SK-N-SH (cell line): Measurements from ENCODE around the gene GPC5. TPM values are rescaled to one million over a fixed set of nuclear protein-coding genes. Genes with fewer than 3 reads are reported as not detected.

ENCODE experiments used
- CTCF ChIA-PET: fragments of 300-600, 350-600 bp; formaldehyde crosslinking; extraction: SDS; loops from one replicate; lab custom pipeline; 2021; lab: Yijun Ruan, JAX
- POLR2A ChIA-PET: fragments of 350-600 bp; sonication (Branson Sonifier 250); formaldehyde crosslinking; extraction: SDS; loops from one replicate; lab custom pipeline; 2020; ENCODE audit warnings: antibody characterized with exemption, inconsistent platforms; lab: Yijun Ruan, JAX
- DNase-seq: peaks from one replicate; pipeline ENCODE4 v3.0.0; 2012
- H2AFZ ChIP-seq: fragments of 200-600 bp; sonication (generic); 2 replicates; pipeline ENCODE4 v1.8.1; 2016; ENCODE audit warnings: antibody characterized with exemption, mild to moderate bottlenecking, low read depth
- H3F3A ChIP-seq: fragments of 200-600 bp; sonication (generic); replicated peaks from 2 replicates; pipeline ENCODE3; 2016; ENCODE audit warnings: antibody characterized with exemption, mild to moderate bottlenecking; ENCODE audit not compliant: insufficient read depth
- H3K27ac ChIP-seq, 2 experiments: fragments of 200-500 bp in 1 of 2; fragments of 200-600 bp in 1 of 2; sonication (Bioruptor generic) in 1 of 2; sonication (generic), shearing (Covaris generic) in 1 of 2; 2 replicates each; pipeline versions ENCODE4 v1.5.1 to v1.6.1; 2014 to 2016; ENCODE audit warnings: low read depth in 2 of 2, inconsistent platforms in 1 of 2, low read length in 1 of 2, mild to moderate bottlenecking in 1 of 2, mixed read lengths in 1 of 2
- H3K27me3 ChIP-seq: fragments of 200-600 bp; sonication (generic), shearing (Covaris generic); 2 replicates; pipeline ENCODE4 v1.6.1; 2016; ENCODE audit warnings: mixed run types; ENCODE audit not compliant: insufficient read depth
- H3K36me3 ChIP-seq, 2 experiments: fragments of 200-500 bp in 1 of 2; fragments of 200-600 bp in 1 of 2; sonication (Bioruptor generic) in 1 of 2; sonication (generic) in 1 of 2; replicated peaks in 1 of 2; 2 replicates each; pipeline versions ENCODE3 to v1.5.1; 2014 to 2016; ENCODE audit warnings: low read length in 1 of 2, mild to moderate bottlenecking in 1 of 2; ENCODE audit not compliant: insufficient read depth in 2 of 2, control insufficient read depth in 1 of 2
- H3K4me1 ChIP-seq, 2 experiments: fragments of 200-500 bp in 1 of 2; fragments of 200-600 bp in 1 of 2; sonication (Bioruptor generic) in 1 of 2; sonication (generic), shearing (Covaris generic) in 1 of 2; 2 replicates each; pipeline versions ENCODE4 v1.5.1 to v1.6.1; 2014 to 2016; ENCODE audit warnings: low read depth in 1 of 2, low read length in 1 of 2, mixed run types in 1 of 2; ENCODE audit not compliant: insufficient read depth in 2 of 2, control insufficient read depth in 1 of 2
- H3K4me2 ChIP-seq: fragments of 200-600 bp; sonication (generic), shearing (Covaris generic); 2 replicates; pipeline ENCODE4 v1.6.1; 2017; ENCODE audit warnings: mixed run types
- H3K4me3 ChIP-seq, 2 experiments: fragments of 200-500 bp in 1 of 2; fragments of 200-600 bp in 1 of 2; sonication (Bioruptor generic) in 1 of 2; sonication (generic), shearing (Covaris generic) in 1 of 2; 2 replicates each; pipeline versions ENCODE4 v1.5.1 to v1.8.1; 2014 to 2016; ENCODE audit warnings: low read depth in 2 of 2, inconsistent platforms in 1 of 2, low read length in 1 of 2, mild to moderate bottlenecking in 1 of 2, mixed read lengths in 1 of 2, moderate library complexity in 1 of 2
- H3K79me2 ChIP-seq: fragments of 200-600 bp; sonication (generic); 2 replicates; pipeline ENCODE4 v1.8.1; 2017; ENCODE audit warnings: mild to moderate bottlenecking; ENCODE audit not compliant: insufficient read depth
- H3K9ac ChIP-seq: fragments of 200-600 bp; sonication (generic); 2 replicates; pipeline ENCODE4 v1.6.1; 2017; ENCODE audit warnings: mixed run types
- H3K9me2 ChIP-seq: fragments of 200-600 bp; sonication (generic); 2 replicates; pipeline ENCODE4 v1.6.1; 2017; ENCODE audit warnings: mixed run types
- H3K9me3 ChIP-seq: fragments of 200-600 bp; sonication (generic); 2 replicates; pipeline ENCODE4 v1.6.1; 2017; ENCODE audit warnings: mixed run types, mild to moderate bottlenecking, moderate library complexity
- H4K20me1 ChIP-seq: fragments of 200-600 bp; sonication (generic); 2 replicates; pipeline ENCODE4 v1.6.1; 2017; ENCODE audit warnings: mild to moderate bottlenecking, mixed run types; ENCODE audit not compliant: insufficient read depth
- CTCF ChIP-seq: fragments of 200-600 bp; sonication (generic); IDR thresholded peaks from 2 replicates; pipeline ENCODE4 v1.6.1; 2017; ENCODE audit warnings: antibody characterized with exemption, mild to moderate bottlenecking, moderate library complexity
- ELF1 ChIP-seq: IDR thresholded peaks from 2 replicates; pipeline ENCODE4 v1.4.0; 2012
- EP300 ChIP-seq, 2 experiments: IDR thresholded peaks; 2 replicates each; pipeline versions ENCODE4 v1.4.0 to v1.6.1; 2012; ENCODE audit warnings: borderline replicate concordance in 1 of 2, low read depth in 1 of 2, low read length in 1 of 2
- FOSL2 ChIP-seq: IDR thresholded peaks from 2 replicates; pipeline ENCODE4 v1.4.0; 2012; ENCODE audit warnings: low read depth, mild to moderate bottlenecking, moderate library complexity, borderline replicate concordance
- FOXJ3 ChIP-seq: sonication (generic); formaldehyde crosslinking; IDR thresholded peaks from 2 replicates; pipeline ENCODE4 v1.5.1; 2020; ENCODE audit warnings: mild to moderate bottlenecking, missing genetic modification reagents
- FOXM1 ChIP-seq: IDR thresholded peaks from 2 replicates; pipeline ENCODE4 v1.4.0; 2012; ENCODE audit warnings: low read depth, mild to moderate bottlenecking
- GABPA ChIP-seq: IDR thresholded peaks from 2 replicates; pipeline ENCODE4 v1.4.0; 2012; ENCODE audit warnings: low read depth, mild to moderate bottlenecking
- GATA2 ChIP-seq: sonication (generic); formaldehyde crosslinking; IDR thresholded peaks from 2 replicates; pipeline ENCODE4 v1.5.0; 2020; ENCODE audit warnings: mild to moderate bottlenecking, missing genetic modification reagents
- MAX ChIP-seq: IDR thresholded peaks from 2 replicates; pipeline ENCODE4 v1.4.0; 2012; ENCODE audit warnings: low read depth
- MXI1 ChIP-seq: IDR thresholded peaks from 2 replicates; pipeline ENCODE4 v1.6.1; 2012; ENCODE audit warnings: mild to moderate bottlenecking, low read depth, low read length, improper control_type of control experiment
- NFIC ChIP-seq: IDR thresholded peaks from 2 replicates; pipeline ENCODE4 v1.4.0; 2012; ENCODE audit warnings: borderline replicate concordance
- RCOR1 ChIP-seq: fragments of 150-350 bp; IDR thresholded peaks from 2 replicates; pipeline ENCODE4 v1.6.1; 2017; ENCODE audit warnings: antibody characterized with exemption, low read length
- REST ChIP-seq: IDR thresholded peaks from 2 replicates; pipeline ENCODE4 v1.6.1; 2012; ENCODE audit warnings: mild to moderate bottlenecking, low read depth, low read length, moderate library complexity
- TAF1 ChIP-seq: IDR thresholded peaks from 2 replicates; pipeline ENCODE4 v1.6.1; 2012; ENCODE audit warnings: low read depth, mild to moderate bottlenecking, low read length, moderate library complexity, borderline replicate concordance
- USF1 ChIP-seq: IDR thresholded peaks from 2 replicates; pipeline ENCODE4 v1.4.0; 2012; ENCODE audit warnings: low read depth, borderline replicate concordance
- YY1 ChIP-seq: IDR thresholded peaks from 2 replicates; pipeline ENCODE4 v1.4.0; 2012; ENCODE audit warnings: low read depth, mild to moderate bottlenecking
- ZBTB33 ChIP-seq: IDR thresholded peaks from 2 replicates; pipeline ENCODE4 v1.4.0; 2012; ENCODE audit warnings: low read depth, borderline replicate concordance
- WGBS: methylation state at CpG from one replicate; pipeline ENCODE4 v1.1.6; 2017; ENCODE audit warnings: low lambda C conversion rate; 5-methylcytosine and 5-hydroxymethylcytosine counted together
- polyA plus RNA-seq, 3 experiments: library from polyadenylated mRNA; depleted of rRNA; stranded (reverse); fragments of >200 nt; gene quantifications; 2 replicates each; pipeline ENCODE4 v1.2.3, GENCODE V29; 2012

The GPC5 gene
- polyA plus RNA-seq, 1 of the 3 experiments (the other 2 are of a cell fraction) = 0.03 TPM

- TF ChIP-seq ELF1 (no peak), FOXJ3 (CRISPR knock-in tag) (peak; percentile 89), RCOR1 (peak; percentile 83; the same call in 1 of the 2 replicates), GABPA (no peak), MXI1 (peak; percentile 61; the same call in 1 of the 2 replicates), EP300 (IDR thresholded peaks at IDR 0.05; ENCODE audit: borderline replicate concordance in 1 of 2, low read depth in 1 of 2, low read length in 1 of 2) (peak in 1 of 2 experiments; percentile 98; a peak in 2 of 4 replicates), USF1 (no peak), GATA2 (CRISPR knock-in tag) (peak; percentile 91), MAX (no peak)
Observed at GRCh38 chr13:91813253-91813652, 414.8 kb downstream of the GPC5 start (continued).

GRCh38 chr13:91816263-91816807 lies 417.9 kb downstream of the GPC5 start:
- H3K36me3 ChIP-seq = no peaks in the 10 kb centered on the region
- H3K27me3 ChIP-seq = no peaks in the 10 kb centered on the region
- H4K20me1 ChIP-seq = no peaks in the 10 kb centered on the region
- ChIA-PET CTCF (interaction anchor here (0.6 to 3.7 kb wide), 7 partner anchors 9 to 360 kb away, joined by 3 to 14 read pairs (median 5); no protein-coding TSS in a partner anchor), POLR2A (no interaction called here)
- no peak for DNase-seq
- H3K9ac ChIP-seq = no peak overlapping the region
- H2AFZ ChIP-seq = no peak overlapping the region
- H3K4me2 ChIP-seq = no peak overlapping the region
- H3K9me3 ChIP-seq = no peaks in the 10 kb centered on the region
- peaks cover 4% of the 10 kb centered on the region for H3F3A ChIP-seq
- H3K4me3 ChIP-seq = no peak overlapping the region
- no peaks in the 10 kb centered on the region for H3K9me2 ChIP-seq
- no peak for TF ChIP-seq NFIC
- TF ChIP-seq, all 33 proteins: peak for 0
- H3K27ac ChIP-seq = no peak overlapping the region
- H3K79me2 ChIP-seq = no peaks in the 10 kb centered on the region
- H3K4me1 ChIP-seq = peaks cover 0 to 17% of the 10 kb centered on the region in 2 experiments; a peak in 2 of 4 replicates
- WGBS = 40% methylated on average over 4 of the region's 4 CpGs

- ChIA-PET POLR2A (no interaction called here), CTCF (interaction anchor here (0.9 to 2.6 kb wide), 11 partner anchors 8 to 1431 kb away, joined by 3 to 9 read pairs (median 4); no protein-coding TSS in a partner anchor)
- Histone ChIP-seq H3K4me2 (no peak overlapping the region), H3K9me2 (no peaks in the 10 kb centered on the region), H3K27me3 (no peaks in the 10 kb centered on the region), H3K36me3 (no peaks in the 10 kb centered on the region), H4K20me1 (no peaks in the 10 kb centered on the region), H3K9me3 (no peaks in the 10 kb centered on the region), H3F3A (peaks cover 4% of the 10 kb centered on the region), H2AFZ (no peak overlapping the region), H3K4me3 (no peak overlapping the region), H3K4me1 (peaks cover 0 to 12% of the 10 kb centered on the region in 2 experiments; a peak in 2 of 4 replicates), H3K27ac (no peak overlapping the region), H3K79me2 (no peaks in the 10 kb centered on the region), H3K9ac (no peak overlapping the region)
- 7% methylated on average over 5 of the region's 5 CpGs for WGBS
- DNase-seq = peak; percentile 17
- TF ChIP-seq FOXM1 = no peak
- TF ChIP-seq YY1 = no peak
- no peak for TF ChIP-seq GATA2 (CRISPR knock-in tag)
- no peak for TF ChIP-seq ZBTB33
- no peak for TF ChIP-seq TAF1
- TF ChIP-seq REST = no peak
- no peak for TF ChIP-seq FOSL2
- TF ChIP-seq GABPA = no peak
- peak; percentile 64 for TF ChIP-seq CTCF
Observed at GRCh38 chr13:91817250-91817649, 418.8 kb downstream of the GPC5 start.
